Nephron progenitor cell (in vitro differentiated cells): ENCODE measurements around the gene MTX1.

Experiments
- DNase-seq: peaks from one replicate; pipeline ENCODE4 v3.0.0; 2021
- H3K27ac Mint-ChIP-seq: 2 replicates; pipeline ENCODE4 v1.8.0; 2021; ENCODE audit warnings: mild to moderate bottlenecking, moderate library complexity, mixed read lengths
- H3K27me3 Mint-ChIP-seq: 2 replicates; pipeline ENCODE4 v1.8.0; 2021; ENCODE audit warnings: mild to moderate bottlenecking, low read depth, mixed read lengths; ENCODE audit not compliant: poor library complexity
- H3K36me3 Mint-ChIP-seq: 2 replicates; pipeline ENCODE4 v1.8.0; 2021; ENCODE audit warnings: low read depth, mixed read lengths
- H3K4me1 Mint-ChIP-seq: 2 replicates; pipeline ENCODE4 v1.8.0; 2021; ENCODE audit warnings: mixed read lengths
- H3K4me3 Mint-ChIP-seq: 2 replicates; pipeline ENCODE4 v1.8.0; 2021; ENCODE audit warnings: mild to moderate bottlenecking, moderate library complexity, mixed read lengths
- H3K9me3 Mint-ChIP-seq: 2 replicates; pipeline ENCODE4 v1.8.0; 2021; ENCODE audit warnings: mild to moderate bottlenecking, moderate library complexity, mixed read lengths
- TF ChIP-seq, protein P1 (sequence below): fragments of 200-600 bp; sonication (generic); IDR thresholded peaks from 2 replicates; pipeline ENCODE4 v1.5.0; 2021; ENCODE audit warnings: antibody characterized with exemption

The MTX1 gene

DNA sequence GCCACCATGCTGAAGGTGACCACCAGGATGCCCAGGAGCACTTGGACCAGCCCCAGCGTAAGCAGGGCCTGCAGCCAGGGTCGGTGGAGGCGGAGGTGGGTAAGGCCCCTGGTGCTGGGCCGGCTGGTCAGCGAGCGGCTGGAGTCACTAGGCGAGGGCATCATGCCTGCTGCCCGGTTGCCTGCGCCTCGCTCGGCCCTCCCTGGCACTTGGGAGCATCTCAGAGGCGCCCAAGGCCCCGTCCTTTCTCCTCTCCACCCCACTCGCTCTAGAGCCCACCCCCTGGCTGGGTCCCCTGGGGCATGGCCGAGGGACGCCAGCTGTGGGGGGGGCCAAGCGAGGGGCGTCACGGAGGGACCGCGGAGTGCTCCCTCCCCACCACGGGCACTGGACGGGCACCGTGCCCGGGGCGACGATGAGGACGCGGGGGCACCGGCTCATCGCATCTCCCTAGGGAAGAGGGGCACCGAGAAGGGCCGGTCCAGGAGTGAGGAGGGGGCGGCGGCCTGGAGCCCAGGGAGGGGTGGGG, 46.3 kb downstream of the MTX1 start:
- Mint-ChIP-seq H3K27me3 (peaks cover 2% of the 10 kb centered on the region), H3K27ac (no peak overlapping the region), H3K36me3 (peaks cover 16% of the 10 kb centered on the region), H3K4me3 (peak overlapping the region; percentile 86), H3K9me3 (no peaks in the 10 kb centered on the region), H3K4me1 (peaks cover 51% of the 10 kb centered on the region)
- peak; percentile 25 for DNase-seq
- TF ChIP-seq, protein P1, sequence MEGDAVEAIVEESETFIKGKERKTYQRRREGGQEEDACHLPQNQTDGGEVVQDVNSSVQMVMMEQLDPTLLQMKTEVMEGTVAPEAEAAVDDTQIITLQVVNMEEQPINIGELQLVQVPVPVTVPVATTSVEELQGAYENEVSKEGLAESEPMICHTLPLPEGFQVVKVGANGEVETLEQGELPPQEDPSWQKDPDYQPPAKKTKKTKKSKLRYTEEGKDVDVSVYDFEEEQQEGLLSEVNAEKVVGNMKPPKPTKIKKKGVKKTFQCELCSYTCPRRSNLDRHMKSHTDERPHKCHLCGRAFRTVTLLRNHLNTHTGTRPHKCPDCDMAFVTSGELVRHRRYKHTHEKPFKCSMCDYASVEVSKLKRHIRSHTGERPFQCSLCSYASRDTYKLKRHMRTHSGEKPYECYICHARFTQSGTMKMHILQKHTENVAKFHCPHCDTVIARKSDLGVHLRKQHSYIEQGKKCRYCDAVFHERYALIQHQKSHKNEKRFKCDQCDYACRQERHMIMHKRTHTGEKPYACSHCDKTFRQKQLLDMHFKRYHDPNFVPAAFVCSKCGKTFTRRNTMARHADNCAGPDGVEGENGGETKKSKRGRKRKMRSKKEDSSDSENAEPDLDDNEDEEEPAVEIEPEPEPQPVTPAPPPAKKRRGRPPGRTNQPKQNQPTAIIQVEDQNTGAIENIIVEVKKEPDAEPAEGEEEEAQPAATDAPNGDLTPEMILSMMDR, result no peak

DNA sequence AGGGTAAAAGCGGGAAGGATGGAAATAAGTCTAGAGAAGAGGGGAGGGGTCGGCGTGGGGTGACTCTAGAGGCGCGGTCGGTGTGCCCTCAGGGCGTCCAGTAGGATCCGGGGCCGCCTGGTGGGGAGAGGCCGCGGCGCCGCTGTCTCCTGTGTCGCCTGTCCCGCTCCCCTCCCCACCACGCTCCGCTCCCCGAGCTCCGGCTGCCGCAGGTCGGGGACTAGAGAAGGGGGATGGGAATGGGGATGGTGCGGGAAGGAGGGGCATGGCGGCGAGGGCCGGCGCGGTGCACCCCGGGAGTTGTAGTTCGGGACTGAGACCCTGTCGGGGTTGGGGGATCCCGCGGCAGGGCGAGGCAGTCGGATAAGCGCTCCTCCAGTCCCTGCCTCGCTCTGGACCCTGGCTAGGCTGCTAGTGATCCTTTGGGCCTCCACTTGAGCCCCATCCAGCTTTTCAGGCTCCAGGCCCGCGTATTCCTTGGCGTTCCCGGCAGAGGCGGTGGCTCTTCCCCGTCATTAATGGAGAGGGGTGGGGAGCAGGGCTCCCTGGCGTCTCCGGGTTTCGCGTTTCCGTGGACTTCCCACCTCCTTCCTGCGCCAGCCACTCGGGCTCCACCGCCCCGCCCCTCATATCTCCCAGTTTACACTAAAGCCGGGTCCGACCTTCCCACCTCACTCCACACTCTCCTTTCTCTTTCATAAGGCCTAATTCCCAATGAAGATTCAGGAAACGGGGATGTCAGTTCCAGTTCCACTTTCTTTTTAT, 46.9 kb downstream of the MTX1 start, which contains the start of gene ENTREP3:
Gene ENTREP3, minus strand, starts transcription at position 241 of the 765 bp plus-strand sequence. CDS start 606 bp downstream, outside the sequence.
- DNase-seq, result peak; percentile 94
- Mint-ChIP-seq H3K4me1 (peaks cover 56% of the 10 kb centered on the region), H3K27me3 (peaks cover 2% of the 10 kb centered on the region)

DNA sequence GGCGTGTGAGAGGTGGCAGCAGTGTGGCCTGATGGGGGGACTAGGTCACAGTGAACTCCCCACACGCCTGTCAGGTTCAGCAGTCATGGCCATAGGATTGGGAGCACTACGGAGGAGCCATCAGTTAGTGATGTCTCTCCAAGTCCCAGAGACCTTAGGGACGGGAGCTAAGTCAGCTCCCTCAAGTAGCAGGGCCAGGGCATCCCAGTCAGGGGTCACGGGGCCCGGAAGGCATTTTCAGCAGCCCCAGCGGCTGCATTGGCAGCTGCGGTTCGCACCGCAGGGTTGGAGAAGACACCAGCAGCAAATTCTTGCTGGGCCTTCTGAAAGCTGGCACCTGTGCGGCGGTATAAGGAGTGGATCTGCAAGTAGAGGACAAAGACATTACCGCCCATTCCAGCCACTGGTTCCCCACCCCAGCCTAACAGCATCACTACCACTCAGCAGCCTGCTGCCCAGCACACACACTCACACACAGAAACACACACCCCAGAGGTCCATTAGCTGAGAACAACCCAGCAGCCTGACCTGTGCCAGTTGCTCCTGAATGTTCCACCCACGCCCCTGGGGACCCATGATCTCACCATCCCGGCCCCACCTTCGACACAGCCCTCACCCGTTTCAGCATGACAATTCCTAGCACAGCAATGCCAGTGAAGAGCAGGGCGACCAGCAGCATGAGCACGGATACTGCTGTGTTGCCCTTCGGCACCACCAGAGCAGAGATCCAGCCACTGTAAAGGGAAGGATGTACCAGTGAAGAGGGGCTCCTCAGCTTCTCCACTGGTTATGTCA, 47.8 kb downstream of the MTX1 start:
- H3K36me3 Mint-ChIP-seq, result peaks cover 22% of the 10 kb centered on the region
- TF ChIP-seq, protein P1, result no peak
- peaks cover 57% of the 10 kb centered on the region for H3K4me1 Mint-ChIP-seq
- H3K9me3 Mint-ChIP-seq, result no peaks in the 10 kb centered on the region
- H3K27me3 Mint-ChIP-seq, result peaks cover 2% of the 10 kb centered on the region
- H3K27ac Mint-ChIP-seq, result peak overlapping the region; percentile 58
- DNase-seq, result no peak
- H3K4me3 Mint-ChIP-seq, result peak overlapping the region; percentile 86

More for the DNA sequence above, 46.9 kb downstream of the MTX1 start, which contains the start of gene ENTREP3:
- Mint-ChIP-seq H3K36me3 (peaks cover 22% of the 10 kb centered on the region), H3K4me3 (peak within 1 kb of the TSS; percentile 86), H3K9me3 (no peaks in the 10 kb centered on the region), H3K27ac (peak within 1 kb of the TSS; percentile 58)
- TF ChIP-seq, protein P1, result peak; percentile 32

DNA sequence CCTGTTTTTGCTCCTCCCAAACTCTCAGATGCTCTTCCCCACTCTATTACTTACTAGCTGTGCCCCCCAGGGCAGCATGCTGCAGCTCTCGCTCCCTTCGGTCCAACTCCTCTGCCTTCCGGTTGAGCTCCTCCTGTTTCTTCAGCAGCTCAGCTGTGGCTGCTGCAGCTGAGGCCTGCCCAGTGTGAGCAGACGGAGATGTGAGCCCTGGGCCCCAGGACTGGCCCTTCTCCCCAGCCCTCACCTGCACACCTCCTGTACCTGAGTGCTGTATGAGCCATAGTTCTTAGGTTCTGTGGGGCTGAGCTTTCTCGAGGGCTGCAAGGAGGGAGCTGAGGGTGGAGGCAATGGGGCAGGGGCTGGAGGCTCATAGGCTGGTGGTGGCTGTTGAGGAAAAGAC, 51.8 kb downstream of the MTX1 start:
- peaks cover 2% of the 10 kb centered on the region for H3K27me3 Mint-ChIP-seq
- peak overlapping the region; percentile 91 for H3K27ac Mint-ChIP-seq
- H3K4me1 Mint-ChIP-seq, result peaks cover 46% of the 10 kb centered on the region
- TF ChIP-seq, protein P1, result no peak
- H3K4me3 Mint-ChIP-seq, result peak overlapping the region; percentile 97
- H3K36me3 Mint-ChIP-seq, result peaks cover 51% of the 10 kb centered on the region
- H3K9me3 Mint-ChIP-seq, result no peaks in the 10 kb centered on the region
- no peak for DNase-seq

DNA sequence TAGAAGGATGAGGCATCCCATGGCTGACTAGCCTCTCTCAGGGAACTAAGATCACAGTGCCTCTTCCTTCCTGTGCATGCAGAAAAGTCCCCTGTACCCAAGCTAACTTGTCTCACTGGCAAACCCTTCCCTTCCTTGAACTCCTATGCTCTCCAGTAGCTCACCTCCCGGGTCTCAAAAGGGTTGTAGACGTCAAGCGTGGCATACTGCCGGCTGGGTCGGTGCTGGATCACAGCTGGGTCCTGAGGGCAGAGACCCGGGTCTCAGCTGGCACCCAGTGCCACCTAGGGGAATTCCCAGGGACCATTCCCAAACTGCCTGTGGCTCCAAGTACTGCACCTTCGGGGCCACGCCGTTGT, 53.0 kb downstream of the MTX1 start:
- DNase-seq, result no peak
- Mint-ChIP-seq H3K9me3 (no peaks in the 10 kb centered on the region), H3K4me3 (peak overlapping the region; percentile 97), H3K36me3 (peaks cover 60% of the 10 kb centered on the region), H3K27me3 (peaks cover 2% of the 10 kb centered on the region), H3K27ac (peak overlapping the region; percentile 98), H3K4me1 (peaks cover 35% of the 10 kb centered on the region)
- TF ChIP-seq, protein P1, result no peak
